HG03039 (cell line): Measurements from ENCODE around the gene PPP1R12A.
"Not testable (repeated sequence)": the region's sequence is repeated elsewhere in the genome, so short reads cannot be mapped to it uniquely, and the experiment has no call there.

Experiments
- ATAC-seq: cut with Tn5 transposase; IDR thresholded peaks from one replicate; pipeline ENCODE4 v1.9.1; 2021; ENCODE audit warnings: mild to moderate bottlenecking, moderate library complexity; ENCODE audit not compliant: unreplicated experiment

The PPP1R12A gene

GRCh38 chr12:79897617-79898016 lies 37.3 kb downstream of the PPP1R12A start:
- ATAC-seq, result no peak

- no peak for ATAC-seq
These were observed 39.1 kb downstream of the PPP1R12A start for GRCh38 chr12:79895804-79896203.

- ATAC-seq, result no peak
These were observed 39.8 kb downstream of the PPP1R12A start for GRCh38 chr12:79895071-79895470.

- ATAC-seq, result no peak
These were observed 43.3 kb downstream of the PPP1R12A start for GRCh38 chr12:79891506-79892162.

- ATAC-seq, result no peak
These were observed 47.0 kb downstream of the PPP1R12A start for GRCh38 chr12:79887890-79888289.

- no peak for ATAC-seq
These were observed 47.9 kb downstream of the PPP1R12A start for GRCh38 chr12:79886917-79887519.

- no peak for ATAC-seq
These were observed 48.9 kb downstream of the PPP1R12A start for GRCh38 chr12:79885911-79886490.

GRCh38 chr12:79884401-79885006 lies 50.4 kb downstream of the PPP1R12A start:
- ATAC-seq, result no peak

GRCh38 chr12:79883216-79883615 lies 51.7 kb downstream of the PPP1R12A start:
- ATAC-seq, result no peak

- ATAC-seq, result no peak
These were observed 53.5 kb downstream of the PPP1R12A start for GRCh38 chr12:79881351-79881750.

- ATAC-seq, result not testable (repeated sequence)
These were observed 56.4 kb downstream of the PPP1R12A start for GRCh38 chr12:79878506-79878905.

GRCh38 chr12:79877246-79877645 lies 57.7 kb downstream of the PPP1R12A start:
- no peak for ATAC-seq

- no peak for ATAC-seq
These were observed 60.2 kb downstream of the PPP1R12A start for GRCh38 chr12:79874665-79875064.

GRCh38 chr12:79873201-79873600 lies 61.7 kb downstream of the PPP1R12A start:
- no peak for ATAC-seq

- no peak for ATAC-seq
These were observed 63.3 kb downstream of the PPP1R12A start for GRCh38 chr12:79871621-79872020.

GRCh38 chr12:79870916-79871315 lies 64.0 kb downstream of the PPP1R12A start:
- ATAC-seq, result no peak

GRCh38 chr12:79859646-79860045 lies 75.3 kb downstream of the PPP1R12A start:
- ATAC-seq, result no peak

- ATAC-seq, result no peak
These were observed 76.4 kb downstream of the PPP1R12A start for GRCh38 chr12:79858518-79858917.

- ATAC-seq, result no peak
These were observed 77.2 kb downstream of the PPP1R12A start for GRCh38 chr12:79857675-79858074.

- ATAC-seq, result no peak
These were observed 84.1 kb downstream of the PPP1R12A start for GRCh38 chr12:79850610-79851299.

GRCh38 chr12:79848339-79848738 lies 86.6 kb downstream of the PPP1R12A start:
- no peak for ATAC-seq
